Stimulated activated CD4-positive, alpha-beta T cell treated with anti-CD3 and anti-CD28 coated beads, Interleukin-1b, Interleukin-23, amount 100 ng/mL, for 48 hours (primary cell): ENCODE results near the gene KLHL17.
A peak's percentile ranks its signal among the peaks of the same experiment; 100 is the strongest.
"Not testable (repeated sequence)": the region's sequence is repeated elsewhere in the genome, so short reads cannot be mapped to it uniquely, and the experiment has no call there.

ENCODE experiments used
- DNase-seq: peaks from one replicate; pipeline ENCODE4 v3.0.0-alpha.2; 2020

Gene KLHL17

DNA sequence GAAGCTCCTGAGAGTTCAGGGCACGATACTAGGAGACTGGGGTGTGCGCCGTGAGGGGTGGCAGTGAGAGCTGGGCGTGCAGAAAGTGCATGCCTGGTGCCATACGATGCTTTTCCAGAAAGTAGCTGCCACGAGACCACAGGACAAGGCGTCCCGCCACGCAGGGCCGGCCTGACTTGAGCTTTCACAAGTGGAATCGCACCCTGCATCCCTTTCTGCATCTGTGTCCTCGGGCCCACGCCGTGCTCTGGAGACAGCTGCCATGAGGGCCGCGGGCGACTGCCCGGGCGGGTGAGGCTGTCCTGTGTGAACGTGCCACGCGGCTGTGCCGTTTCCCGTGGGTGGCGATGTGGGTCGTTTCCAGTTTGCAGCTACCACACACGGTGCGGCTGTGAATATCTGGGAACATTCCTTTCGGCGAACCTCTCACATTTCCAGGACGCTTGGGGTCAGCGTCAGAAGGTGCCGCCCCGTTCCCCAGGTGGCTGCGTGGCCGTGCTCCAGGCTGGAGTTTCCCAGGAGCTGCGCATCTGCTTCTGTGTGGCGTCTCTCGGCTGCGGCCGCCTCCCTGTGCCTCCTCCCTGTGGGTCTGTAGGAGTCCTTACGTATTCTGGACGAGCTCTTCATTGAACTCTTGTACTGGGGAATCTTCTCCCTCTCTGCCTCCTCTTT lies 22.5 kb downstream of the KLHL17 start:
- DNase-seq = no peak

DNA sequence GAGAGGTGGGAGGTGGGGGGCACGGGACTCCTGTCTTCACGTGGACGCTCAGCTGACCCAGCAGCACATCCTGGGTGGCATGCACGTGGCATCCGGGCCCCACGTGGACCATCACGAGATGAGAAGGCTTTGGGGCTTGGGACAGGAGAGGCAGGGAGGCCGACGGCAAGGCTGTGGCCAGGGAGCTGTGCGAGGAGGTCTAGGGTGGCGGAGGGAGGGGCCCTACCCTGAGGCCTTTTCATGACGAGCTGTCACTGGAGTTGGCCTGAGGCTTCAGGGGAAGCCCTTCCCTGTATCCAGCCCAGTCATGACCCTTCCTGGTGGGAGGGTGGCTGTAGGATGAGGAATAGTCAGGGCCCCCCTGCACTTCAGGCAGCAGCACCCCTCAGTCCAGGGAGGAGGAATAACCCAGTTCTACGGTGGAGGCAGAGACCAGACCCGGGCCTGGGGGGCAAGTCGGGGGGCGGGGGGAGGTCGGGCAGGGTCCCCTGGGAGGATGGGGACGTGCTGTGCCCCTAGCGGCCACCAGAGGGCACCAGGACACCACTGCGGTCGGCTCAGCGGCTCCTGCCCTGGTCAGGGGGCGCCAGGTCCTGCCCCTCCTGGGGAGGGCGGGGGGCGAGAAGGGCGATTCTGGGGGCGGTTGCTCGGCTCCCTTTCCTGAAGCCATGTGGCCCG lies 23.6 kb downstream of the KLHL17 start:
- DNase-seq = peak; percentile 48

DNA sequence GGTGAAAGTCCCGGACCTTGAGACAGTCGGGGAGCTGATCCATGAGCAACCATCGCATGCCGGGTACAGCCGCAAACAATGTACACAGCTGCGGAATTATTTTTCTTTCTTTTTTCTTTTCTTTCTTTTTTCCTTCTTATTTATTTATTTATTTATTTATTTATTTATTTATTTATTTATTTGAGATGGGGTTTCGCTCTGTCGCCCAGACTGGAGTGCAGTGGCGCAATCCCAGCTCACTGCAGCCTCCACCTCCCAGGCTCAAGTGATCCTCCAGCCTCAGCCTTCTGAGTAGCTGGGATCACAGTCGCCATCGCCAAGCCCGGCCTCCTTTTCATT lies 24.1 kb downstream of the KLHL17 start:
- DNase-seq = no peak

DNA sequence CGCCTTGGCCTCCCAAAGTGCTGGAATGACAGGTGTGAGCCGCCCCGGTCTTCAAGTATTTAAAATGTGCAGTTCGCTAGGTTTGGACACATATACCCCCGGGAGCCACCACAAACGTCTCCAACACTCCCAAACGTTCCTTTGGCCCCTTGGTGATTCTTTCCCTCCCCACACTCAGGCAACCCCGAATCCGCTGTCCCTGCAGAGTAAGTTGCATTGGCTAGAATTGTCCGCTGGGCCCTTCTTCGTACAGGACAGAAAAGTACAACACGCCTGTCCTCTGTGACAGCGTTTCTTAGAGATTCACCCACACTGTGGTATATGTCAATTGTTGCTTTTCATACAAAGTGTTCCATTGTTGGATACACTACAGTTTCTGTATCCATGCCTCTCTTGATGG lies 24.7 kb downstream of the KLHL17 start:
- DNase-seq = no peak

DNA sequence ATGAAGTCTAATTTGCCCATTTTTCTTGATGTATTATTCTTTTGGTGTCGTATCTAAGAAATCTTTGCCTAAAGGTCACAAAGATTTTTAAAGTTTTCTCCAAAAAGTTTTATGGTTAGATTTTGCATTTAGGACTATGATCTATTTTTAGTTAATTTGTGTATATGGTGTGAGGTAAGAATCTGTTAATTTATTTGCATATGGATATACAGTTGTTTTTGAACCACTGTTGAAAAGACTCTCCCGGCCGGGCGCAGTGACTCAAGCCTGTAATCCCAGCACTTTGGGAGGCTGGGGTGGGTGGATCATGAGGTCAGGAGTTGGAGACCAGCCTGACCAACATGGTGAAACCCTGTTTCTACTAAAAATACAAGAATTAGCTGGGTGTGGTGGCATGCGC lies 27.7 kb downstream of the KLHL17 start:
- not testable (repeated sequence) for DNase-seq

GRCh38 chr1:991275-991674 lies 30.9 kb downstream of the KLHL17 start:
- not testable (repeated sequence) for DNase-seq

- no peak for DNase-seq
Measured at GRCh38 chr1:991895-992294, 31.5 kb downstream of the KLHL17 start.

GRCh38 chr1:992362-992761 lies 32.0 kb downstream of the KLHL17 start:
- DNase-seq = no peak

DNA sequence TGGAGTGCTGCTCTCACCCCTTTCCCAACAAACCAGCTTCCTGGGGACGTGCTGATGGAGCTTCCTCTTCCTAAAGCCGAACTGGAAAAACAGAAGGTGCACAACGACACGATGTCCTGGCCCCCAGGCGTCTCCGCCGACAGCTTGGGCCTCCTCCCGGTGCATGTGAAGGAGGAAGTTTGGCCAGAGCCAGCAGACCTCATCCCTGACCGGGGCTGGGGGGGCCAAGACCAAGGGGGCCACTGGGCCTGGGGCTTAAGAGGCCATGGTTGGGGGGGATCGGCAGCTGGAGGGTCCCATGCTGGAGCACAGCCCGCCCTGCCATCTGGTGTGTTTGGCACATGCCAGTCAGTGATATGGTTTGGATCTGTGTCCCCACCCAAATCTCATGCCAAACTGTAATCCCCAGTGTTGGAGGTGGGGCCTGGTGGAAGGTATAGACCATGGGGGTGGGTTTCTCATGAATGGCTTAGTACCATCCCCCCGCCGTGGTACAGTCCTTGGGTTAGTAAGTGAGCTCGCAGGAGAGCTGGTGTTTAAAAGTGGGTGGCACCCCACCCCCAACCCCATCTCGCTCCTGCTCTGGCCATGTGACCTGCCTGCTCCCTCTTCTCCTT lies 33.1 kb downstream of the KLHL17 start:
- DNase-seq = no peak

- not testable (repeated sequence) for DNase-seq
Measured at GRCh38 chr1:994546-994945, 34.2 kb downstream of the KLHL17 start.

- no peak for DNase-seq
Measured at GRCh38 chr1:995665-996633, 35.6 kb downstream of the KLHL17 start.

DNA sequence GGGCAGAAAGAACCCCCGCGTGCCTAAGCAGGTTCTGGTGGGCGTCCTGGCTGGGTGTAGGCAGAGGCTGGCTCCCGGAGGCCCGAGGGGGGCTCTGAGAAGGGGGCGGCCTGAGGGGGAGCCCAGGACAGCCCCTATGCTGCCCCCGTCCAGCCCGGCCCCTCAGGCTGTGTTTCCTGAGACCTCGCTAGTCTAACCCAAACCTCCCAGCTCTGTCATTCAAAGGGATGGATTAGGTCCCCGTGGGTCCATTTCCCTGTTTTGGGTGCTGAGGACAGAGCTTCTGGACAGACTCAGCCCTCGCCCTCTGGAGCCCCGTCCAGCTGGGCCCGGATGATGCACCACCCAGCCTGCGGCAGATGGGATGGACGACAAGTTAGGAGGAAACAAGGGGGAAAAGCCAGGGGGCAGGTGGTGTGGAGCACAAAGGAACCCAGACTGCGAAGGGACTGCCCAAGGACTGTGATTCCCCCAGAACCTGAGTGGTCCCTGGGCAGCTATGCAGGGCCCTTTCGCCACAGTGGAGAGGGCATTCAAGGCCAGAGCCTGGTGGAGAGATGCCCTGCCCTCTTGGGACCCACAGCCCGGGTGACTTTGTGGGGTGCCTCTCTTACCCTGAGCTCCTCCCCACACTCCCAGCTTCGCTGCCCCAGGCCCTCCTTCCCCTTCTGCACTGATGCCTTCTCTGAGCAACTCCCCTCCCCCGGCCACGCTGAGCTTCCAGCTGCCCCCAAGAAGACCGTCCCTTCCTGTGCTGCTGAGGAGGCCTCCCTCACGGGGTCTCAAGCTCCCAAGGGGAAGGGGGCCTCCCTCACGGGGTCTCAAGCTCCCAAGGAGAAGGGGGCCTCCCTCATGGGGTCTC lies 36.7 kb downstream of the KLHL17 start:
- no peak for DNase-seq

DNA sequence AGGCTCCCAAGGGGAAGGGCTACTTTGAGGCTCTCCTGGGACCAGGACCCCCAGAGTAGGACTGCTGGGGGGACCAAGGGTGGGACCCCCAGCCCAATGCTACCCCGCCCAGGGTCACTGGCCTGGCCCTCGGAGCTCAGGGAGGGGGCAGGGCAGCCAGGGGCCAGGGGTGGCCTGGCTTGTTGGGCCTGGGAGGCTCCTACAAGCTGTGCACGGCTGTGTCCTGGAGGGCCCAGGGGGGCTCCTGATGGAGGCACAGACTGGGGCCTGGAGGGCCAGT lies 37.3 kb downstream of the KLHL17 start:
- no peak for DNase-seq

DNA sequence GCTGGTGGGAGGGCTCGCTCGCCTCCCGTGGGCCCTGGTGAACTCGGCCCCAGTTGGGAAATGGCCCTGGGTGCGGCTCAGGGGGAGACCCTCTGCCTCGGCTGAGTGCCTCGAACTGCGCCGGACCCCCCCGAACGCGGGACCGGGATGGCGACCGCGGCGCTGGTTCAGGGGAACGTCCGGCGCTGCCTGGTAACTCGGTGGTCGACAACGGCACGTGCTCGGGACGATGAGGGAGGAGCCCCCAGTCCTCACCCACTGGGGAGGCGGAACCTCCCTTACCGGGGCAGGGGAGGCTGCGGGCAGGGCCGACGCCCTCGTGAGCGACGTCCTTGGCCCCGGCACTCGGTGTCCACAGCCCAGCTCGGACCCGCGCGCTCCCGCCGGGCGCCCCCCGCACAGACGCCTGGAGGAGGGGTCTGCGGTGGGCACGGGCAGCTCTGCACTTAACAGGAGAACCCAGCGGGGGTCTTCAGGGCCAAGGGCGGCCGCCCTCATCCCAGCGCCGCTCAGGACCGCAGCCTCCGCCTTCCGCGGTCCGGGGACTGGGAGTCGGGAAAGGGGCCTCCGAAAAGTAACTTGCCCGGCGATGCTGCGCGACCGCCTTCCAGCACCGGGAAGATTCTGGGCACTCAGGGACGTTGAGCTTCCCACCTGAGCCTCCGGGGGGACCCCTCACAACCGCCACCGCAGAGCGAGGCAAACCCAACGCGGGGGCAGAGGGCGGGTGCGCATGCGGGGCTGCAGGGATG lies 37.8 kb downstream of the KLHL17 start:
- DNase-seq = no peak

DNA sequence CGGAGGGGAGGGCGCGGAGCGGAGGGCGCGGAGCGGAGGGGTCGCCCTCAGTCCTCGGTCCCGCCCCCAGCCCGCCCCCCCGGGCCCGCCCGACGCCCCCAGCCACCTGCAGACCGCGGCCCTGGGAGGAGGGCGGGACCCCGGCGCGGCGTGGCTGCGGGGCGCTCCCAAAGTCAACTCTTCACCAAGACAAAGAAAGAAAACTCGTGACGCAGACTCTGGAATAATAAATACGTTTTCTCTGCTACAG lies 38.3 kb downstream of the KLHL17 start:
- DNase-seq = no peak

DNA sequence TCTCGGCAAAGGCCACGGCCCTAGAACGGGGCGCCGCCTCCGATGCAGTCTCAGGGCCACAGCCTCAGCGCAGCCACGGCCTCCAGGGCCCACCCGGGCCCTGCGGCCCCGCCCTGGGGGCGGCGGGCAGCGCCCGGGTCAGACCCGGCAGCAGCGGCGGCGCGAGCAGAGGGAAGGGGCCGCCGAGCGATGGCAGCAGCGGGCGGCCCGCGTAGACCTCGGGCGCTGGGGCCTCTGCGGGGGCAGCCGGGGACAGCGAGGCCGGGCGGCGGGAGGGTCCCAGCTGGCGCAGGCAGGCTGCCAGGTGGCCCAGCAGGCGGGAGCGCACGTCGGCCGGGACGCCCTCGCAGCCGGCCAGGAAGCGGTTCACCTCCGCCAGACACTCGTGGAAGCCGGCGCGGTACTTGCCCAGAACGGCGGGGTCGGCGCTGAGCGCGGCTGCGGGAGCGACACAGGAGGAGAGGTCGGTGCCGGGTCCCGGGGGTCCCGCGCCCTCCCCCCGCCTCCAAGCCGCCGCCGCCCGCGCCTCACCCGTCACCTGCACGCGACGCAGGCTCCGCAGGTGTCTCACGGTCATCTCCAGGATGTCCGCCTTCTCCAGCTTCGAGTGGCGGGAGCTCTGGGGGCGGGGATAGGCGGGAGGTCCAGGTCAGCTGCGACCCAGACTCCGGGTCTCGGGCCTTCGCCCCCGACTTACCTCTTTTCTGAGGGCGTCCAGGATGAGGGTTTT lies 38.8 kb downstream of the KLHL17 start:
- DNase-seq = no peak

DNA sequence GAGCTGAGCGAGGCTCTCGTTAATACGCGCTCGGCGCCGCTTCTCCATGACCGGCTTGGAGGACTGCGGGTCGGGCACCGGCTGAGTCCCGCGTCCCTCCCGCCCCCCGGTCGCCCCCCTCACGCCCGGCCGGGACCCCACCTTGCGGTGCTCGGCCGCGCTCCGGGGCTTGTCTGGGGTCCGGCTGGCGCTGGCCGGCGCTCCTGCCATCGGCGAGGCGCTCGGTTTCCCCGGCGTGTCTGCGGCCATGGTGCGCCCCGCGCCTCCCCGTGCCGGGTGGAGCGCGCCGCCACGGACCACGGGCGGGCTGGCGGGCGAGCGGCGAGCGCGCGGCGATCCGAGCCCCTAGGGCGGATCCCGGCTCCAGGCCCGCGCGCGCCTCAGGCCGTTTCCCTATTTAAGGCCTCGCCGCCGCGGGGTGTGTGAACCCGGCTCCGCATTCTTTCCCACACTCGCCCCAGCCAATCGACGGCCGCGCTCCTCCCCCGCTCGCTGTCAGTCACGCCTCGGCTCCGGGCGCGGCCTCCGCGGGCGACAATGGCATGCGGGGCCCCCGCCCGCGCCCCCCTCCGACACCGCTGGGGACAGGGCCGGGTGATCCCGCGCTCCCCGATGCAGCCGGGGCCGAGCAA lies 39.5 kb downstream of the KLHL17 start, which contains the start of gene HES4:
HES4 (minus strand) TSS at position 373 of the 632 bp plus-strand sequence; CDS start at position 249, 124 bp downstream.
- peak; percentile 60 for DNase-seq

DNA sequence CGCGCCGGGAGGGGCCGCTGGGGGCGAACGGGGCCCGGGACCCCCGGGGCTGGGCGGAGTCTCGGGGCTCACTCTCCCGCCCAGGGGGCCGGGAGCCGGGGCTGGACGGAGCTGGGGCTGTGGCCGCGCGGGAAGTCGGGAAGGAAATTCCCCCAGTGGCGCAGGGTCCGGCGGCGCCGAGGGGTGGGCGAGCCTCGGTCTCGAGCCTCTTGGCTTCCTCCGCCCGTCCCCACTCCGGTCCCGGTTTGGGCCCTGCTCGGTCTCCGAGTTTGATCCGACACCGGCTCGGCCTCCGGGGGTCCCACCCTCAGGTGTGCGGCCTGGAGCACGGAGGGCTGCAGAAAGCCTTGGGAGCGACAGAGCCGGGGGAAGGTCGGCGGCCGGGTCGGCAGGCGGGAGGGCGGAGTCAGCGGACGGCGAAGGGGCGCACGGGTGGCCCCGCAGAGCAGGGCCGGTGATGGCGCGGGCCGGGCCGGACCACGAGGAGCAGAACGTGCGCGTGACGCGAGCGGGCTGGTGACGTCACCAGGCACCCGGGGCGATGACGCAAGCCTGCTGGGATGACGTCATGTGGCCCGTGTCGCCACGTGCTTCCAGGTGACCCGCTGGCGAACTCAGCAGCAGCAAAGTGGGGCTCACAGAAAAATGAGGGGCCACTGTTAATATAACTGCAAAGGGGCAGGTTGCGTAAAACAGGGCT lies 40.1 kb downstream of the KLHL17 start:
- DNase-seq = peak; percentile 77

GRCh38 chr1:1001057-1001783 lies 40.8 kb downstream of the KLHL17 start:
- no peak for DNase-seq
